Naive thymus-derived CD4-positive, alpha-beta T cell (primary cell): ENCODE data around the gene CA10. TPM values are rescaled to one million over a fixed set of nuclear protein-coding genes. Genes with fewer than 3 reads are reported as not detected.

ENCODE experiments used
- ATAC-seq: fragments of 150-1000 bp; cut with Tn5 transposase; 2 replicates; pipeline ENCODE4 v1.10.0; 2021; ENCODE audit warnings: mild to moderate bottlenecking, moderate library complexity
- CTCF ChIA-PET: fragments of 350-600 bp; sonication (Branson Sonifier 250); formaldehyde crosslinking; loops from one replicate; lab custom pipeline; 2021; ENCODE audit warnings: antibody characterized with exemption; lab: Charles Lee
- POLR2A ChIA-PET: fragments of 350-600 bp; sonication (Branson Sonifier 250); formaldehyde crosslinking; loops from one replicate; lab custom pipeline; 2021; ENCODE audit warnings: antibody characterized with exemption, inconsistent platforms; lab: Charles Lee
- DNase-seq, 9 donors: peaks; one replicate each; pipeline versions ENCODE4 v3.0.0 to v3.0.0-alpha.2; 2020 to 2022; ENCODE audit warnings: mixed read lengths in 1 of 9
- H3K27ac ChIP-seq: one replicate; pipeline ENCODE4 v1.7.0; 2013; ENCODE audit warnings: mild to moderate bottlenecking, low read depth, low read length, moderate library complexity
- H3K27me3 ChIP-seq, 2 donors: one replicate each; pipeline ENCODE4 v1.7.0; 2013; ENCODE audit warnings: low read length in 2 of 2, mild to moderate bottlenecking in 2 of 2, moderate library complexity in 2 of 2; ENCODE audit not compliant: control insufficient read depth in 2 of 2, insufficient read depth in 2 of 2
- H3K36me3 ChIP-seq, 3 experiments: 1 replicate in 2 of 3; 2 replicates in 1 of 3; pipeline ENCODE4 v1.7.0; 2013; ENCODE audit warnings: low read length in 3 of 3, mild to moderate bottlenecking in 3 of 3, moderate library complexity in 1 of 3; ENCODE audit not compliant: insufficient read depth in 3 of 3, control insufficient read depth in 2 of 3
- H3K4me1 ChIP-seq, 2 donors: one replicate each; pipeline ENCODE4 v1.7.0; 2013; ENCODE audit warnings: low read length in 2 of 2, mild to moderate bottlenecking in 2 of 2, moderate library complexity in 1 of 2; ENCODE audit not compliant: control insufficient read depth in 2 of 2, insufficient read depth in 2 of 2
- H3K4me3 ChIP-seq: 2 replicates; pipeline ENCODE4 v1.7.0; 2013; ENCODE audit warnings: mild to moderate bottlenecking, low read length
- H3K9me3 ChIP-seq, 3 experiments: 1 replicate in 2 of 3; 2 replicates in 1 of 3; pipeline ENCODE4 v1.7.0; 2013; ENCODE audit warnings: low read length in 3 of 3; ENCODE audit not compliant: control insufficient read depth in 2 of 3
- H3K27ac Mint-ChIP-seq, 9 donors: one replicate each; pipeline ENCODE4 v1.8.0; 2020 to 2022; ENCODE audit warnings: mixed read lengths in 9 of 9, mild to moderate bottlenecking in 8 of 9, moderate library complexity in 5 of 9, inconsistent platforms in 2 of 9
- H3K27me3 Mint-ChIP-seq, 5 donors: one replicate each; pipeline ENCODE4 v1.8.0; 2021 to 2022; ENCODE audit warnings: mixed read lengths in 5 of 5, mild to moderate bottlenecking in 1 of 5
- H3K36me3 Mint-ChIP-seq, 5 donors: one replicate each; pipeline ENCODE4 v1.8.0; 2020 to 2022; ENCODE audit warnings: mixed read lengths in 5 of 5, mild to moderate bottlenecking in 3 of 5, inconsistent platforms in 1 of 5
- H3K4me1 Mint-ChIP-seq, 7 donors: one replicate each; pipeline ENCODE4 v1.8.0; 2020 to 2022; ENCODE audit warnings: mixed read lengths in 7 of 7, mild to moderate bottlenecking in 3 of 7, inconsistent platforms in 1 of 7
- H3K4me3 Mint-ChIP-seq, 10 donors: one replicate each; pipeline ENCODE4 v1.8.0; 2020 to 2022; ENCODE audit warnings: mild to moderate bottlenecking in 10 of 10, mixed read lengths in 10 of 10, moderate library complexity in 6 of 10, inconsistent platforms in 2 of 10
- H3K9me3 Mint-ChIP-seq, 11 donors: one replicate each; pipeline ENCODE4 v1.8.0; 2020 to 2022; ENCODE audit warnings: mixed read lengths in 11 of 11, mild to moderate bottlenecking in 4 of 11, inconsistent platforms in 1 of 11, moderate library complexity in 1 of 11
- intact Hi-C, 2 donors: fragments of 100-400 bp; cut with micrococcal nuclease; formaldehyde crosslinking; loops; one replicate each; pipeline ENCODE4 v1.15.1; 2023
- polyA plus RNA-seq, 2 donors: library from polyadenylated mRNA; unstranded; fragments of 300-500 nt; fragmentation: Illumina TruSeq; gene quantifications; one replicate each; pipeline ENCODE4 v1.2.3, GENCODE V29; 2021
- total RNA-seq, 6 experiments: library from RNA in 5 of 6; stranded (reverse) in 5 of 6; gene quantifications; 1 replicate in 5 of 6; 2 replicates in 1 of 6; pipeline ENCODE4 v1.2.3 and lab custom pipeline; 2021 to 2026

Gene CA10
- total and polyA plus RNA-seq, 7 experiments from 2014 or later: not detected

DNA sequence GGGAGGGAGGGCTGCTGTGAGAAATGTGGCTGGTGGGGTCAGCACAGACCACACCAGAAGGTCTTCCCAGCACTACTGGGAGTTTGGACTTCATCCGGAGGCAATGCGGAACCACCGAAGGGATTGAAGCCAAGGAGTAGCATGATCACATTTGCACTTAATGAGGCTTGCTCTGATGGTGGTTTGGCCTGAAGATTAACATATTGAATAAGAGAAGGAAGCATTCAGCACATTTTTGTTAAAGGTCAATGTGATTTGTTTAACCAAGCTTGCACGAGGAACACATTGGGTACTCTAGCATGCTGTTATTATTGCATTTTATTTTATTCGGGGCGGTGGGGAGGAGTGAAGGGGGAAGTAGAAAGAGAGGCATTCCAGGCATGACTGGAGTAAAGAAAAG, 519.5 kb downstream of the CA10 start:
- ChIA-PET POLR2A (no interaction called here), CTCF (interaction anchor here (3.5 kb wide), 1 partner anchor 268 kb away, joined by 19 read pairs; no protein-coding TSS in a partner anchor)
- intact Hi-C loops: no loop called here
- Histone ChIP-seq H3K27me3 (no peaks in the 10 kb centered on the region), H3K4me3 (no peak overlapping the region), H3K9me3 (no peaks in the 10 kb centered on the region), H3K36me3 (no peaks in the 10 kb centered on the region), H3K4me1 (no peaks in the 10 kb centered on the region), H3K27ac (no peak overlapping the region)
- no peak overlapping the region for H3K27ac Mint-ChIP-seq
- no peak overlapping the region for H3K4me3 Mint-ChIP-seq
- H3K36me3 Mint-ChIP-seq: no peaks in the 10 kb centered on the region
- no peaks in the 10 kb centered on the region for H3K9me3 Mint-ChIP-seq
- DNase-seq: no peak
- no peaks in the 10 kb centered on the region for H3K4me1 Mint-ChIP-seq
- no peak for ATAC-seq
- peaks cover 2 to 16% (median 5%) of the 10 kb centered on the region in 5 donors for H3K27me3 Mint-ChIP-seq

DNA sequence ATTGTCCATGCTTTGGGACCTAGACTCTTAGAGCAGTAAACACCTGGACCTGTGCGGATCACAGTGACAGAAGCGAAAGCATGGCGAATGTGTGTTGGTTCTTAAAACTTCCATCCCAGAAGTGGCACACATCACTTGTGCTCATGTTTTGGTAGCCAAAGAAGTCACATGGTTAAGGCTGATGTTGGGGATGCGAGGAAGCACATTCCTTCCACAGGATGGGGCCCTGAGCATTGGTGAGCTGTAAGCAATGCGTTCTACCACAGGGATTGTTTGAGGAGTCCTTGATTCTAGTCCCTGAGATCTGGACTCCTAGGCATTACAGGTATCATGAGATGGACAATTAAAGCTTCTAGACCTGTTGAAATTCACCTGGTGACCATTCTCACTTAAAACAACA, 522.2 kb downstream of the CA10 start:
- Histone ChIP-seq H3K4me1 (no peaks in the 10 kb centered on the region), H3K4me3 (no peak overlapping the region), H3K9me3 (no peaks in the 10 kb centered on the region), H3K27ac (no peak overlapping the region), H3K27me3 (no peaks in the 10 kb centered on the region), H3K36me3 (no peaks in the 10 kb centered on the region)
- DNase-seq (no peak), ATAC-seq (no peak)
- H3K9me3 Mint-ChIP-seq: peaks cover 0 to under 1% (median 0%) of the 10 kb centered on the region in 11 donors
- no peak overlapping the region for H3K4me3 Mint-ChIP-seq
- intact Hi-C loops: no loop called here
- ChIA-PET CTCF (interaction anchor here (1.0 kb wide), 1 partner anchor 265 kb away, joined by 3 read pairs; no protein-coding TSS in a partner anchor), POLR2A (no interaction called here)
- no peaks in the 10 kb centered on the region for H3K4me1 Mint-ChIP-seq
- peaks cover 0 to 16% (median 7%) of the 10 kb centered on the region in 5 donors for H3K27me3 Mint-ChIP-seq
- H3K27ac Mint-ChIP-seq: no peak overlapping the region
- no peaks in the 10 kb centered on the region for H3K36me3 Mint-ChIP-seq

DNA sequence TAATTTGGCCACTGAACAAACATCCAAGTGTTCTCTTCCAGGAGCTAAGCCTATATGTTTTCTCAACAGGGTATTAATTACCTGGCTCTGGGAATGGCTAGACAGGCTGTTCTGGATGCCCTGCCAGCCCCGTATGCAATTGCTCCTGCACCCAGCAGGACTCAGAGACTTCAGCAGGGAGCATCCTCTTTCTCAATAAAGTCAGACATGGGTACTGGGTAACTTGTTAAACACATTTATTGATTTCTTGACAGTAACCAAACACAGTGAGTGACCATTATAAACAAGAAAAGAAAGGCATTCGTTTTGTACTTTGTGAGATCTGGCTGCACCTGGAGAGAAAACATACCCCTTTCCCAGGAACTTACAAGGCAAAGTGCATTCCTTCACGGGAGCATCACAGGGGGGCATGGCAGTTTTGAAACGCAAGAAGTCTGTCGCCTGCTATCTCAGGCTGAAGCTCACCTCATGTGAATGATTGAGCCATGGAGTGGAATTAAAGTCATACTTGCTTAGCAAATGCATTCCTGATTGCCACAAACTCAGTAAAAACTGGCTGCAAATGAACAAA, 528.3 kb downstream of the CA10 start:
- Histone ChIP-seq H3K36me3 (no peaks in the 10 kb centered on the region), H3K27ac (no peak overlapping the region), H3K27me3 (no peaks in the 10 kb centered on the region), H3K4me1 (no peaks in the 10 kb centered on the region), H3K4me3 (no peak overlapping the region), H3K9me3 (no peaks in the 10 kb centered on the region)
- Mint-ChIP-seq H3K4me3 (no peak overlapping the region), H3K9me3 (peaks cover 0 to 5% (median 0%) of the 10 kb centered on the region in 11 donors), H3K36me3 (no peaks in the 10 kb centered on the region), H3K27ac (no peak overlapping the region), H3K27me3 (peaks cover 0 to 21% (median 7%) of the 10 kb centered on the region in 5 donors), H3K4me1 (no peaks in the 10 kb centered on the region)
- ATAC-seq: no peak
- ChIA-PET POLR2A (no interaction called here), CTCF (no interaction called here)
- no peak for DNase-seq
- intact Hi-C loops: no loop called here

DNA sequence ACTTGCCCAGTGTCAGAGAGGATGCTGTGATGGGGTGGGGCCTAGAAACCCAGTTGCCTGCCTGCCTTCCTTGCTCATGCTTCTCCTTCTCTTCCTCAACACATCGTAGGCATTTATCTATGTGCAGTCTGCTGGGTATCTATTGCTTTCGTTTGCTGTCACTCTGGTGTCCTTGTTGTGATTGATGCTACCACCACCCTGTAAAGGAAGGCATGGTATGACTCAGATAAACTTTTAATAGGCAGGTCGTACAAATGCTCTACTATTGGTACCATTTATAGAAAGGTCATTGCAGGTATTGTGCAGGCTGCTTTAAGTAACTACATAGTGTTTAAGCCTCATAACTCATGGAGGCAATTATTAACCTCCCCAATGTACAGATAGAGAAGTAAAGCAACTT, 529.3 kb downstream of the CA10 start:
- CTCF ChIA-PET: no interaction called here

DNA sequence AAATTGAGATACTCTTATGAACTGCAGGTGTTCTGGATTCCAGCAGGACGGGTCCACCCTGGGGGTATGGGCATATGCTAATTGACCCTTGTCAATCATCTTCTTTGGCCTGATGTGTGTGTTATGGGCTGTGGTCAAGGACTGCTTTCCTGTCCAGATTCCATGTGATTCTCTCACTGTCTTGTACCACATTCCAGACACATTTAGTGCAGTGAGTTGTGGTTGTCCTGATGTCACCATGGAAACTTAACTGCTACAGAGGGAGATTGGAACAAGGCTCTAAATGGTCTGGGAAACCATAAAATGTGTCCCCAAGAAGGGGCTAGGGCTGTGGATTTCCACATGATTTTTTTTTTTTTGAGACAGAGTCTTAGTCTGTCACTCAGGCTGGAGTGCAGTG, 530.7 kb downstream of the CA10 start:
- POLR2A ChIA-PET: no interaction called here
- intact Hi-C loops: no loop called here
- Mint-ChIP-seq H3K27me3 (peaks cover 0 to 13% (median 9%) of the 10 kb centered on the region in 5 donors), H3K4me1 (peaks cover 0 to 1% (median 0%) of the 10 kb centered on the region in 7 donors), H3K27ac (no peak overlapping the region), H3K9me3 (peaks cover 0 to 5% (median 0%) of the 10 kb centered on the region in 11 donors), H3K36me3 (no peaks in the 10 kb centered on the region), H3K4me3 (no peak overlapping the region)
- Histone ChIP-seq H3K4me3 (no peak overlapping the region), H3K36me3 (no peaks in the 10 kb centered on the region), H3K4me1 (no peaks in the 10 kb centered on the region), H3K27ac (no peak overlapping the region), H3K9me3 (no peaks in the 10 kb centered on the region), H3K27me3 (no peaks in the 10 kb centered on the region)
- CTCF ChIA-PET: no interaction called here
- DNase-seq (no peak), ATAC-seq (no peak)

More for the DNA sequence above, 529.3 kb downstream of the CA10 start:
- intact Hi-C loops: no loop called here
- Mint-ChIP-seq H3K27me3 (peaks cover 0 to 14% (median 7%) of the 10 kb centered on the region in 5 donors), H3K4me1 (no peaks in the 10 kb centered on the region), H3K36me3 (no peaks in the 10 kb centered on the region), H3K4me3 (no peak overlapping the region), H3K27ac (no peak overlapping the region), H3K9me3 (peaks cover 0 to 5% (median 0%) of the 10 kb centered on the region in 11 donors)
- no peaks in the 10 kb centered on the region for H3K27me3 ChIP-seq
- H3K4me1 ChIP-seq: no peaks in the 10 kb centered on the region
- no peaks in the 10 kb centered on the region for H3K36me3 ChIP-seq
- DNase-seq (no peak), ATAC-seq (no peak)
- H3K9me3 ChIP-seq: no peaks in the 10 kb centered on the region
- H3K27ac ChIP-seq: no peak overlapping the region
- POLR2A ChIA-PET: no interaction called here
- no peak overlapping the region for H3K4me3 ChIP-seq

DNA sequence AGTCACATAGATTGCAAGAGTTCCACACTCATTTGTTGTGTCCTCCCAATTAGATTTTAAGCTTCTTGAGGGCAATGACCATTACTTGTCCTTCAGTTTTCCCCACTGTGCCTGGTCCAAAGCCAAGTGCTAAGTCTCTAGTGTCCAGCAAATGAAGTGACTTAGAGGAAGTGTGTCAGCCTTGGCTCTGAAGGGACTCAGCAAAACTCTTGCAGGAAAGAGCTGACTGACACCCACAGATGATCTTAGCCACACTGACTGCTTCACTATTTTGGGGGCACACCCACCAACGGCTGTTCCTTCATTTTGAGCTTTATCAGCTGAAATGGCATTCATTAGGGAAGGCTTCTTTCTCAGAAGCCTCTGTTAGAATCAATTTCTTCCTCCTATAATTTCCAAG, 540.0 kb downstream of the CA10 start:
- Histone ChIP-seq H3K4me1 (no peaks in the 10 kb centered on the region), H3K27ac (no peak overlapping the region), H3K36me3 (no peaks in the 10 kb centered on the region), H3K4me3 (no peak overlapping the region), H3K27me3 (no peaks in the 10 kb centered on the region), H3K9me3 (no peaks in the 10 kb centered on the region)
- CTCF ChIA-PET: interaction anchor here (0.6 kb wide), 1 partner anchor 24 kb away, joined by 7 read pairs; no protein-coding TSS in a partner anchor
- Mint-ChIP-seq H3K4me1 (peaks cover 0 to 1% (median 0%) of the 10 kb centered on the region in 7 donors), H3K4me3 (no peak overlapping the region), H3K27me3 (peaks cover 12 to 38% (median 31%) of the 10 kb centered on the region in 5 donors), H3K27ac (no peak overlapping the region), H3K36me3 (peaks cover 0 to 5% (median 0%) of the 10 kb centered on the region in 5 donors), H3K9me3 (no peaks in the 10 kb centered on the region)
- intact Hi-C loops: no loop called here
- no peak for DNase-seq
- POLR2A ChIA-PET: no interaction called here
- ATAC-seq: no peak

DNA sequence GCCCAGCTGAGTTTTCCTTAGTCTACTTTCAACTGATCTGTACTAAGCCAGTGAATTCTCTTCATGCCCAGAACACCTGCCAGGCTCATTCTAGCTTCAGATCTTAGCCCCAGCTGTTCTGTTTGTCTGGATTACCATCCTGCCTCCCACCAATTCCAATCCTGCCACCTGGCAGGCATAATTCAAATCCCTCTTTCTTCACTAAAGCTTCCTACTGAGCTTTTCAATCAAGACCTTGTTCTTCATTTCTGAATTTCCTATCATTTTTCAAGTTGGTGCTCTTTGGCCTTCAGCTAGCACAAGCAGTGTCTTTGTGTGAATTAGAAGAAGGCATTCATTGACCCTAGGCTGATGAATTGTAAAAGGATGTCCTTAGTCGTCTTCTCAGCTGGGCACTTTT, 540.5 kb downstream of the CA10 start:
- no peak overlapping the region for H3K27ac Mint-ChIP-seq
- H3K36me3 ChIP-seq: no peaks in the 10 kb centered on the region
- DNase-seq (no peak), ATAC-seq (no peak)
- intact Hi-C loops: no loop called here
- no peaks in the 10 kb centered on the region for H3K9me3 ChIP-seq
- H3K27me3 ChIP-seq: no peaks in the 10 kb centered on the region
- peaks cover 0 to 5% (median 0%) of the 10 kb centered on the region in 5 donors for H3K36me3 Mint-ChIP-seq
- H3K4me1 ChIP-seq: no peaks in the 10 kb centered on the region
- peaks cover 12 to 38% (median 31%) of the 10 kb centered on the region in 5 donors for H3K27me3 Mint-ChIP-seq
- H3K9me3 Mint-ChIP-seq: no peaks in the 10 kb centered on the region
- CTCF ChIA-PET: no interaction called here
- no peaks in the 10 kb centered on the region for H3K4me1 Mint-ChIP-seq
- no peak overlapping the region for H3K4me3 ChIP-seq
- POLR2A ChIA-PET: no interaction called here
- H3K27ac ChIP-seq: no peak overlapping the region
- no peak overlapping the region for H3K4me3 Mint-ChIP-seq
